Pancreas (tissue), 10 donors: ENCODE data around the gene AP2B1. TPM values are rescaled to one million over a fixed set of nuclear protein-coding genes. Genes with fewer than 3 reads are reported as not detected.

ENCODE experiments used
- ATAC-seq, 4 donors: fragments of 200-7000 bp; cut with Tn5 transposase; one replicate each; pipeline versions ENCODE4 v1.8.0 to v1.9.1; 2020; ENCODE audit warnings: mild to moderate bottlenecking in 4 of 4, moderate library complexity in 4 of 4
- DNase-seq, 6 donors: peaks; one replicate each; pipeline ENCODE4 v3.0.0-alpha.2; 2020
- FAIRE-seq: peaks from 2 replicates; lab custom pipeline; 2012; peaks lifted over from hg19 to GRCh38; lab: Jason Lieb, UNC
- H3K27ac ChIP-seq, 4 donors: fragments of 200-600 bp; sonication (generic); 1 replicate in 3 of 4; 2 replicates in 1 of 4; pipeline versions ENCODE4 v1.5.0 to v1.8.0; 2020
- H3K27me3 ChIP-seq, 4 donors: fragments of 200-600 bp; one replicate each; pipeline ENCODE4 v1.8.0; 2021
- H3K36me3 ChIP-seq, 3 donors: fragments of 200-600 bp; sonication (generic) in 1 of 3; one replicate each; pipeline versions ENCODE4 v1.5.0 to v1.8.0; 2020 to 2021
- H3K4me1 ChIP-seq, 3 donors: fragments of 200-600 bp; one replicate each; pipeline ENCODE4 v1.8.0; 2021
- H3K4me3 ChIP-seq, 4 donors: fragments of 200-600 bp; sonication (generic) in 2 of 4; one replicate each; pipeline versions ENCODE4 v1.5.0 to v1.8.0; 2020 to 2021
- H3K9me3 ChIP-seq, 4 donors: fragments of 200-600 bp; one replicate each; pipeline ENCODE4 v1.8.0; 2021
- WGBS, 2 donors: extraction: QIAGEN DNeasy Blood & Tissue Kit; methylation state at CpG; one replicate each; pipeline ENCODE4 v1.1.7; 2013; 5-methylcytosine and 5-hydroxymethylcytosine counted together
- intact Hi-C, 3 donors: fragments of 100-400 bp; cut with DNase I; formaldehyde crosslinking; loops; one replicate each; pipeline versions ENCODE4 v1.11.1 to v1.14.2; 2022
- polyA plus RNA-seq, 2 donors: library from polyadenylated mRNA; stranded (reverse); fragments of 200-250 nt; gene quantifications; one replicate each; pipeline ENCODE4 v1.2.3, GENCODE V29; 2013
- total RNA-seq, 6 donors: library from RNA; stranded (reverse); fragmentation: NEBNext Ultra II Directional in 4 of 6; extraction: Animal tissue kit (Norgen Biotek cat#: 25700) in 4 of 6; gene quantifications; one replicate each; pipeline versions ENCODE4 v1.2.1 to v1.2.4, GENCODE V29; 2021 to 2023
- TF ChIP-seq, protein P1 (sequence below), 4 donors: fragments of 200-600 bp; sonication (generic) in 3 of 4; IDR thresholded peaks; one replicate each; pipeline versions ENCODE4 v1.5.0 to v1.8.0; 2021; ENCODE audit warnings: antibody characterized with exemption in 4 of 4
- donor health status: healthy with polysubstance abuse.
- donor health status: DM: no; HTN: no; CAD: no; lungs with moderate emphysema.
- donor health status: DM: no; HTN: no; CAD: no.
- donor health status: control.
- donor health status: control.
- donor health status: Bipolar disorder and iron deficiency.
- donor health status: DM: yes; HTN: yes; CAD: no.
- donor health status: DM: no; HTN: no; CAD: no.
- donor health status: DM: no; HTN: no; CAD: no.
- donor health status: DM: yes; HTN: yes; CAD: no.

The AP2B1 gene
- total and polyA plus RNA-seq, 8 donors: 21.2 to 83.2 (median 47.3) TPM

DNA sequence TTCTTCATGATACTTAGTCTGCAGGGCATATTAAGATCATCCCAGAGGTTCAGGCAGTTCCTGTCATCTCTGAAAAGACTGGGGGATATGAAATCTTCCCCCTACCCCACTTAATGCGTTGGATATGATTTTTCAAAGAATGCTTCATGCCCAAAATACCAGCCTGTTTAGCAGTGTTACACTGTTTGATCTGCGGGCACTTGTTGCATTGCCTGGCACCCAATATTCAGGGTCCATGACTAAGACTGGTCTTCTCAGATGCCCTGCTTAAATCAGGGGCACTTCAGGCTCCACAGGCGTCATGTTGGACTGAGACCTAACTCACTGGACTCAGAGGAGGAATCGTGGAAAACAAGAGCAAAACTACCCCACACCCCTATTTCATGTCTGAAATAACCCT is 137.9 kb downstream of the AP2B1 start:
- H3K27me3 ChIP-seq: no peaks in the 10 kb centered on the region
- H3K36me3 ChIP-seq: peaks cover 0 to 14% (median 0%) of the 10 kb centered on the region in 3 donors
- ATAC-seq: no peak
- no peak for FAIRE-seq
- no peaks in the 10 kb centered on the region for H3K9me3 ChIP-seq
- no peak overlapping the region for H3K27ac ChIP-seq
- no peak for DNase-seq
- TF ChIP-seq, protein P1, sequence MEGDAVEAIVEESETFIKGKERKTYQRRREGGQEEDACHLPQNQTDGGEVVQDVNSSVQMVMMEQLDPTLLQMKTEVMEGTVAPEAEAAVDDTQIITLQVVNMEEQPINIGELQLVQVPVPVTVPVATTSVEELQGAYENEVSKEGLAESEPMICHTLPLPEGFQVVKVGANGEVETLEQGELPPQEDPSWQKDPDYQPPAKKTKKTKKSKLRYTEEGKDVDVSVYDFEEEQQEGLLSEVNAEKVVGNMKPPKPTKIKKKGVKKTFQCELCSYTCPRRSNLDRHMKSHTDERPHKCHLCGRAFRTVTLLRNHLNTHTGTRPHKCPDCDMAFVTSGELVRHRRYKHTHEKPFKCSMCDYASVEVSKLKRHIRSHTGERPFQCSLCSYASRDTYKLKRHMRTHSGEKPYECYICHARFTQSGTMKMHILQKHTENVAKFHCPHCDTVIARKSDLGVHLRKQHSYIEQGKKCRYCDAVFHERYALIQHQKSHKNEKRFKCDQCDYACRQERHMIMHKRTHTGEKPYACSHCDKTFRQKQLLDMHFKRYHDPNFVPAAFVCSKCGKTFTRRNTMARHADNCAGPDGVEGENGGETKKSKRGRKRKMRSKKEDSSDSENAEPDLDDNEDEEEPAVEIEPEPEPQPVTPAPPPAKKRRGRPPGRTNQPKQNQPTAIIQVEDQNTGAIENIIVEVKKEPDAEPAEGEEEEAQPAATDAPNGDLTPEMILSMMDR (IDR thresholded peaks at IDR 0.05): no peak
- peaks cover 0 to 5% (median 0%) of the 10 kb centered on the region in 3 donors for H3K4me1 ChIP-seq
- H3K4me3 ChIP-seq: no peak overlapping the region
- intact Hi-C loops: no loop called here
- 85 to 90% methylated on average over 4 of the region's 4 CpGs for WGBS, 2 donors

DNA sequence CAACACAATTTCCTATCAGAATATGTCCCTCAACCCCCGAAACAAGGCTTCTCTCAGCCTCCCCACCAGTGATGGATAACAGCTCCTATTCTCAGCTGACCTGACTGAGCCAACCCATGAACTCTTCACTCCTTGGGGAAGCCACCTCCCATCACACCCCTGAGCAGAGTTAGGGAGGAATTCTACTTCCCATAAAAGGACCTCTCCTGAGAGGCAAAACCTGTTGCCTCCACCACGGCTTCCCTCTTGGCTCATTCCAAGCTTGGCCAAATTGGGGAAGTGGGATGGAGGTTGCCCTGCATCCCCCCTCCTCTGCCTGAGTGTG is 138.6 kb downstream of the AP2B1 start:
- Histone ChIP-seq H3K4me1 (peaks cover 0 to 5% (median 0%) of the 10 kb centered on the region in 3 donors), H3K27ac (no peak overlapping the region), H3K4me3 (no peak overlapping the region), H3K9me3 (no peaks in the 10 kb centered on the region), H3K36me3 (peaks cover 0 to 14% (median 0%) of the 10 kb centered on the region in 3 donors), H3K27me3 (no peaks in the 10 kb centered on the region)
- intact Hi-C loops: no loop called here
- TF ChIP-seq, protein P1 (IDR thresholded peaks at IDR 0.05): no peak
- ATAC-seq (no peak), FAIRE-seq (no peak), DNase-seq (no peak)
- 90 to 94% methylated on average over 2 of the region's 2 CpGs for WGBS, 2 donors

DNA sequence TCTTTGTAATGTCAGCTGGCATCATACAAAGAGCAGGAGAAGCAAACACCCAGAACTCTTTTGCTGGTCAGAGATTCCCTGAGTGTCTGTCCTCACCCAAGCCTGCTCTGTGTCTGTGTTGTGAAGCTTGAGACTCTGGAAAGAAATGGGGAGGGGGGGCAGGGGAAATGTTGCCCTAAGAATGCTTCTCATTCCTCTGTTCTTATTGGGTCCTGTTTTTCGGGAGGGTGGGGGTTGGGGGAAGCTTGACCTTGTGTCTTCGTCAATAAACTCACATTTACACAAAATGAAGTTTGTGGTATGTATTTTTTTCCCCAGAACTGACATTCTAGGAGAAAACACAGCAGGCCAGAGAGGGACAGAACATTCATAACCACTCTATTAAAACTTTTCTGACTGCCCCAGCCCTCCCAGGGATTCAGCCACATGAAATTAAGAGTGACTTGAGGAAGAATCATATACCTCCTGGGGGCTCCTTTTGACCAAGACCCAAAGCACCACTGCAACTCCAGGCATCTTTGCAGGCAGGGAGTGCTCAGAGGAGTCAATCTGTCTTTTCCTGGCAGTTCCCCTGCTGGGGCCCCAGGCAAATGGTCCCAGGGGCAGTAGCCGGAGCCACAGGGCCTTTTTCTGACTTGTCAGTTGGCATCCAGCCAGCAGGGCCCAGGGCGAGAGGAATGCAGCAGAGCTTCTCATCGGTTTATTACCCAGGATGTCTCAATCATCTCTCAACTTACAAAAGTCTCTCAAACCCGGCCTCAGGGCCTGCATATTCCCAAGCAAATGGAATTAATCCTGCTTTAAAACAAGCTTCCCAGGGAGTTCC is 139.2 kb downstream of the AP2B1 start:
- intact Hi-C loops: no loop called here
- peak in 3 of 4 donors; percentile 27 to 46 (median 41) for ATAC-seq
- DNase-seq: peak in 4 of 6 donors; percentile 39 to 79 (median 64)
- Histone ChIP-seq H3K9me3 (no peaks in the 10 kb centered on the region), H3K4me1 (peaks cover 0 to 11% (median 5%) of the 10 kb centered on the region in 3 donors), H3K4me3 (no peak overlapping the region), H3K36me3 (peaks cover 0 to 14% (median 0%) of the 10 kb centered on the region in 3 donors), H3K27me3 (no peaks in the 10 kb centered on the region), H3K27ac (peak overlapping the region in 2 of 4 donors; percentile 7 to 12)
- TF ChIP-seq, protein P1 (IDR thresholded peaks at IDR 0.05): no peak
- FAIRE-seq: no peak
- 57 to 66% methylated on average over 6 of the region's 6 CpGs for WGBS, 2 donors

DNA sequence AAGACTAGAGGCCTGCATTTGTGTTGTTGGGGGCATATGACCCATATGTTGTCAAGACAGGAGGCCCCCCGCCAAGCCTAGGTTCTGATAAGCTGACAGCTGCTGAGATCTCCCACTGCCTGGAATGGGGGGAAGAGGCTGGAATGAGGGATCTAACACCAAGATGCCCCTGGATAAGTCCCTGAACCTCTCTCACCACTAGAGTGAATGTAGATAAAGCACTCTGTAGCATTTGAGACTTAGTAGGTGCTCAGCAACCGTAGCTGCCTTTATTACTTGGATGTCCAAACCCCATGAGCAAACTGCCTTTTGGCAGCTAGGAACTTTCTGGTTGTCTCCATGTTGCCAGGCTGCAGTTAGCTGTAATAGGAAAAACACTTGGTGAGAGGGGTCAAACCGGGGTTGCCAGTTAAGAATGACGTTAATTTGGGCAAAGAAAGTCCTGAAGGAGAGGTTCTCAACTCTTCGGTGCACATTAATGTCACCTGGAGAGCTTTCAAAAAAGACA is 139.9 kb downstream of the AP2B1 start:
- ATAC-seq (no peak), FAIRE-seq (no peak), DNase-seq (no peak)
- H3K27ac ChIP-seq: peak overlapping the region in 2 of 4 donors; percentile 7 to 23
- no peaks in the 10 kb centered on the region for H3K27me3 ChIP-seq
- H3K4me3 ChIP-seq: no peak overlapping the region
- 57 to 61% methylated on average over 5 of the region's 5 CpGs for WGBS, 2 donors
- intact Hi-C loops: no loop called here
- peaks cover 0 to 11% (median 6%) of the 10 kb centered on the region in 3 donors for H3K4me1 ChIP-seq
- no peaks in the 10 kb centered on the region for H3K9me3 ChIP-seq
- H3K36me3 ChIP-seq: peaks cover 0 to 14% (median 0%) of the 10 kb centered on the region in 3 donors
- TF ChIP-seq, protein P1 (IDR thresholded peaks at IDR 0.05): no peak

DNA sequence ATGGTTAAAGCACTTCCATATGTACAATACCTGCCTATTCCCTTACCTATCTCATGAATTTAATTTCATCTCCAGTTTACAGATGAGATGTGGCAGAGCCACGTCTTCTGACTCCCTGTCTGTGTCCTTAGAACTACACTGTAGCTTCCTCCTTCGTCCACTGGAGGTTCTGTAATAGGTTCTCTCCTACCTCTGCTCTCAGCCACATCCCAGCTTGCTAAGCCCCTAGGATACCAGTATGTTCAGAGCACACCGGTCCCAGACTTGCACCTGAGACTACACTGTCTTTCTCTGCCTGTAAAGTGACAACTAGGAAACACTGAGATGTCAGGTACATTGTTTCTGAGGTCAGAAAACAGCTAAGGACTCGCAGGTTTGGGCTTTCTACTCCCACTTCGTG is 140.5 kb downstream of the AP2B1 start:
- Histone ChIP-seq H3K4me1 (peaks cover 0 to 11% (median 6%) of the 10 kb centered on the region in 3 donors), H3K4me3 (no peak overlapping the region), H3K27me3 (no peaks in the 10 kb centered on the region), H3K36me3 (peaks cover 0 to 14% (median 0%) of the 10 kb centered on the region in 3 donors), H3K27ac (no peak overlapping the region), H3K9me3 (no peaks in the 10 kb centered on the region)
- FAIRE-seq (no peak), DNase-seq (no peak), ATAC-seq (no peak)
- 82 to 85% methylated on average over 5 of the region's 5 CpGs for WGBS, 2 donors
- TF ChIP-seq, protein P1 (IDR thresholded peaks at IDR 0.05): no peak
- intact Hi-C loops: no loop called here
